Esophagus muscularis mucosa (tissue), 3 donors: ENCODE data around the gene CISD3.

Source experiments
- CTCF ChIP-seq, 3 experiments: fragments of 200-600 bp in 2 of 3; fragments of 450-650 bp in 1 of 3; sonication (generic) in 2 of 3; IDR thresholded peaks; one replicate each; pipeline ENCODE4 v1.5.1; 2017 to 2019; ENCODE audit warnings: antibody characterized with exemption in 3 of 3, mild to moderate bottlenecking in 2 of 3, moderate library complexity in 1 of 3
- POLR2A ChIP-seq: fragments of 450-650 bp; IDR thresholded peaks from one replicate; pipeline ENCODE4 v1.6.1; 2017; ENCODE audit warnings: antibody characterized with exemption, moderate library complexity, mild to moderate bottlenecking, low read depth
- POLR2AphosphoS5 ChIP-seq, 2 donors: sonication (generic); formaldehyde crosslinking; IDR thresholded peaks; one replicate each; pipeline ENCODE4 v1.6.1; 2017; ENCODE audit warnings: antibody characterized with exemption in 2 of 2

- TF ChIP-seq CTCF (IDR thresholded peaks at IDR 0.05) (no peak), POLR2AphosphoS5 (IDR thresholded peaks at IDR 0.05) (no peak), POLR2A (no peak)
Observed at GRCh38 chr17:38710985-38711384, 19.2 kb upstream of the CISD3 start.
